Inflammatory macrophage treated with lipopolysaccharide for 4 hours (primary cell): ENCODE measurements around the gene APBA2.

Source experiments
- DNase-seq: peaks from one replicate; pipeline ENCODE4 v3.0.0-alpha.2; 2020

APBA2 gene

DNA sequence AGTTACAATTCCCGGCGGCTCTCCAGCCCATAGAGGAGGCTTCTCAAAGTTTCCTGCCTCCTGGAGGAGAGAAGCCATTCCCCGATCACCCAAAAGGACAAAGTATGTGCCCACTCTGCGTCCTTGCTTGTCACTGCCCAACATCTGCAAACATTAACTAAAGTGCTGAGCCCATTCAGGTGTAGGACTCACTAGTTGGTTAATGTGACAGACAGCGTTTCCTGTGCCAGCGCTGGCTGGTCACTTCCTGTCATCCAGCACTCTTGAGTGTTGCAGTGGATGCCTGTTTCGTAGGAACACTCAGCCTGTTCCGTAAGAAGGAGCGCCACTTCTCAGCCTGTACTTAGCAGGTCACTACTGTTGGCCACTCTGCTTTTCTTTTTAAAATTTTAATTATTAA lies 100.3 kb downstream of the APBA2 start:
- DNase-seq = no peak

DNA sequence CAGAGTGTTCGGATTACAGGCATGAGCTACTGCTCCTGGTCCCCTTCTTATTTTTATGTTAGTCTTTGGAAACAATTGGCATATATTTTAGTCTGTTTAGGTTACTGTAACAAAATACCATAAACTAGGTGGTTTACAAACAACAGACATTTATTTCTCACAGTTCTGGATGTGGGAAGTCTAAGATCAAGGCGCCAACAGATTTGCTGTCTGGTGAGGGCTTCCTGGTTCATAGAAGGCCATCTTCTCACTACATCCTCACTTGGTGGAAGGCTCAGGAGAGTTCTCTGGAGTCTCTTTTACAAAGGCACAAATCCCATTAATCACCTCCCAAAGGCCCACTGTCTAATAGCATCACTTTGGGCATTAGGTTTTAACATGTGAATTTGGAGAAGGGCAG lies 101.0 kb downstream of the APBA2 start:
- no peak for DNase-seq

DNA sequence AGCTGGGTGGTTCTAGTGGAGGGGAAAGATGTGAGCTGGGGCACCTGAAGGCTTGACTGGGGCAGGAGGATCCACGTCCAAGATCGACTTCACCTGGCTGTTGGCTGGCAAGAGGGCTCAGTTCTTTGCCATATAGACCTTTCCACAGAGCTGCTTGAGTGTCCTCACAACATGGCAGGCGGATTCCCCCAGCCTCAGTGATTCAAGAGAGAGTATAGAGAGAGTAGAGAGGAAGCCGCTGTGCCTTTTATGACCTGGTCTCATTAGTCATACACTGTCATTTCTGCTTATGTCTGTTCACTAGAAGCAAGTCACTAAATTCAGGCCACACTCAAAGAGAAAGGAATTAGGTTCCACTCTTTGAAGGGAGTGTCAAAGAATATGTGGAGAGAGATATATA lies 101.6 kb downstream of the APBA2 start:
- no peak for DNase-seq

DNA sequence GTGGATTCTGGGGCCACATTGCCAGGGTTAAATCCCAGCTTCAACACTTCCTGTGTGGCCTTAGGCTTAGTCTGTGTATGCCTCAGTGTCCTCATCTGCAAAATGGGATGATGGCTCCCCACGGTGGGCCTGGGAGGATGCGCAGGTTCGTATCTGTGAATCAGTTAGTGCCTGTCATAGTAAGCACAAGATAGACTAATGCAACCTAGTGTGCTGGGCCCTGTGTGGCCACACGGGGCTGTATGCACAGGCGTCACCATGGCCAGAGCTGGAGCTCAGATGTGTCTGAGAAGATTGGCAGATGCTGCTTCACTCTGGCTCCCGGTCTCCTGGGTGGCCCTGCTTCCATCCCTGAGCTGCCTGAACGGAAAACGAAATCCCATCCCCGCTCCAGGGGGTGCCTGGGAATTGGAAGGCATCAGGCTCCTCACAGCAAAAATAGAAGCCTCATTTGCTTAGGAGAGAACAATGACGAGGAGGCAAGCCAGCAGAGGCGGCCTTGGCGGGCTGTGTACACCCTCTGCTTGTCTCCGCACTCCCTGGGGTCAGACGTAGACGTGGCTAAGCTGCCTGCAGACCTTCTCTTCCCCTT lies 103.6 kb downstream of the APBA2 start:
- no peak for DNase-seq

DNA sequence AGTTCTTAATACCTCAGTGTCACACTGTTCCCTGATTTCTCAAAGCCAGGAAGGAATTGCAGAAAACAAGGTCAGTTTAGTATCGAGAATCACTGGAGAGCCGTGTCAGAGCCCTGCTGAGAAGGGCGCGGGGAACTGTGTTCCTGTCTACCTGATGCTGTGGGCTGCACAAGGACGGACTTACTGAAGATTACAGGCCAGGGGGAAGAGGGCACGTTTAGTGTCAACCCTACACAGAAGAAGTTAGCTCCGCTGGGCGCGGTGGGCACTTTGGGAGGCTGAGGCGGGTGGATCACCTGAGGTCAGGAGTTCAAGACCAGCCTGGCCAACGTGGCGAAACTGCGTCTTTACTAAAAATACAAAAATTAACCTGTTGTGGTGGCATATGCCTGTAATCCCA lies 104.1 kb downstream of the APBA2 start:
- no peak for DNase-seq

DNA sequence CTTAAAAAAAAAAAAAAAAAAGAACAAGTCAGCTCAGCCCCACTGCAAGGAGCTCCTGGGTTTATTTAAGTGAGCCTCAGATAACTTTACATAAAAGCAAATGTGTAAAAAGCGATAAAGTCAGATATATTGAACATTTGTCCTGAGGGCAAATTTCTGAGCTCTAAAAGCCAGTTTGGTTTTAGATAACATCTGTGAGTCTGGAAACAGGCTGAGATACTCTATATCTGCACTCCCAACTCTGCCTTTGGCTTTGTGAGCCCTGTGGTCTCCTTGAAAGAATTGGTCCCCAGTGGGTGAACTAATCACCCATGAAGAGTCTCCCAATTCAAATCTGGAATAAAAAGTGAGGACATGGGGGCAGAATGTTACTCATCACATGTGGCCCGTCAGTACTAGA lies 104.6 kb downstream of the APBA2 start:
- DNase-seq = no peak

DNA sequence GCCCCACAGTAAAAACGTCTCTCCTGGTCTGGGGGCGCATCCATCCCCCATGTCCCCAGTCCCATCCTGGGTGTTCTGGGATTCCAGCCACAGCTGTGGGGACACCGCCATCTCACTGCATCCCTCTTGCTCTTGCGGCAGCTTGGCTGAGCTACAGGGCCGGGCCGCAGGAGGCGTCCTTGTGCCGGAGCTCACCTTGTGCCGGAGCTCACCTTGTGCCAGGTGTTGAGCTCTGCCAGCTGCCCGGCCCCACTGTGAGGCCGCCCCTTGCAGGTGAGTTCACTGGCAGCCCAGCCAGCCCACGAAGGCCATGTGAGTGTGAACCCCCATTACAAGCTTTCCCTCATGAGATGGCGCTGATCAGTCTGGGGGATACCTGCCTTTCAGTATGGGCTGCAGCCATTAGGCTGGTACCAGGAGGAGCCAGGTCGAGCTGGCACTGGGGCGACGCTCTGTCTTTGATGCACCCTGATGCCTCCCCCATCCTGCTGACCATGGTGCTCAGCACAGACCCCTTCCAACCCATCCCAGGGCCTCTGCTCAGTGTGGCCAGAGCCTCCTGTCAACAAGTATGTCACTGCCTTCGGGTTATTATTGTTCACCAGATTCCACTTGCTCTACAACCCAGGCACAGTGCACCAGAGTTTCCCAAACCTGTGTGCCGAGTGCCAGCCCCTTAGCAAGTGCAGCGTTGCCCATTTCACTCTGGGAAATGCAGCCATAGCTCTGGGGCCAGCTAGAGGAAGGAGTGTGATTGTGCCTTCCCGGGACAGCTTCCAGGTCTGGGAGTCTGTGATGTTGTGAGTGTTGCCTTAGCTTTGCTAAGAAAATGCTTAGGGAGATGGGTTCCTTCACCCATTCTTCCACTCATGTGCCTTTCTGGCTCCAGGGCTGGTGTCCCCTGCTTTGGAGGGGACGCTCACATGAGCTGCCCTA lies 105.7 kb downstream of the APBA2 start:
- no peak for DNase-seq

DNA sequence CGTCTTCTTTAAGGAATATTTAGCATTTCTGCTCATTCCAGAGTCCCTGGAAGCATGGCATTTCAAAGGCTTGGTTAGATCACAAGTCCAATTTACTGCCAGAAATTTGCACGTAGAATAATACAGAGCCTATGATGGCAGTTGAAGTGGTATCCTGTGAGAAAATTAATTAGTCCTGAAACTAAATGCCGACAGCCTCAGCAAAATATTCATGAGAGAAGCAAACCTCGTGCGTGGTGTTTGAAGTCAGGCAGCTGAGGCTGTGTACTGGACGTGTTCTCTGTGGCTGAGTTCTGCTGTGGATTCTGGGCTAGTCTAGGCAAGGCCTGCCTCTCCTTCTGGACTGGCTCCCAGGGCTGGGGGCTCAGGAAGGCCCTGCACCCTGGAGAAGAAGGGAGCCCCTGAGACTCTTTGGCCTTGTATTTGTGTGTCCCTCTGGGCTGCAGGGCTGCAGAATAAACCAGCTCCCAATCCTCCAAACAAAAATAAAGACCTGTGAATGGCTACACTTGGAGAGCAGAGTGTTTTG lies 106.6 kb downstream of the APBA2 start:
- DNase-seq = no peak

DNA sequence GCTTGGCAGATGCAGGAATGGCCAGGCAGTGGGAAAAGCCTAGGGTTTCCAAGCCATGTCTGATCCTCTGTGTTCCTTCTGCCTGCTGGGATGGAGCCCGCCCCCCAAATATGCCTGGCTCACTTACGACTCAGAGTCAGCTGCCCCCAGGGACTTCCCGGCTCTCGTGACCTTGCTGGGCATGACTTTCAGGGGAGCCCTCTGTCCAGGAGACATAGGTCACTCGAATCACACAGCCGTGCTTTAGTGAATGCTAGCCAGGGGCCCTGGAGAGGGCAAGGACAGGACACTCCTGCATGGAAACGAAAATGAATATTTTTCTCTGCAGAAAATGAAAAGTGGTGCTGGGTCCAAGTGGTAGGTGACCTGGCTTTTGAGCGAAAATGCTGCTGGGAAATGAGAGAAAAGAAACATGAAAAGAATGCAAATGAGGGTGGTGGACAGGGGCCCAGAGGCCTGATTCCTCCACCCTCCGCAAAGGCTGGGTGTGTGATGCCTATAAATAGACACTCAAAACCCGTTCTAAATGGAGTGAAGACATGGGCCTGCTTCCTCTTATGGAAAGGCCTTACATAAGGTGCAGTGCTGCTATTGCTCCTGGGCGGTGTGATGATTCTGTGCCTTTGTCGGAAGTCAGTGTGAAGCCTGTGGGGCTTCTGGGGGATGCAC lies 107.4 kb downstream of the APBA2 start:
- DNase-seq = peak; percentile 12

DNA sequence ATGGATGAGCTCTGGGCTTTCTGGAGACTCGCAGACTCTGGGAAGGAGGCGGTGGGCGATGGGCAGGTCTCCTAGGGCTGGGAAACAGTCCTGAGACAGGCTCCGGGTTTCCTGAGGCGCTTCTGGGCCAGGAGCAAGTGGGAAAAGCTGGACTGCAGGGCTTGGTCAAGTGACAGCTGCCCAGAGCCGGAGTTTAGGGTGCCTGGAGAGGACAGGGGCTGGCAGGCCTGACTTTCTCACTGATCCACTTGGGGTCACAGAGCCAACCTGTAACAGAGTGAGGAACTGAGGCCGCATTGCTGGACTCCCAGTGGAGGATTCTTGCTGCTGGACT lies 107.9 kb downstream of the APBA2 start:
- no peak for DNase-seq

DNA sequence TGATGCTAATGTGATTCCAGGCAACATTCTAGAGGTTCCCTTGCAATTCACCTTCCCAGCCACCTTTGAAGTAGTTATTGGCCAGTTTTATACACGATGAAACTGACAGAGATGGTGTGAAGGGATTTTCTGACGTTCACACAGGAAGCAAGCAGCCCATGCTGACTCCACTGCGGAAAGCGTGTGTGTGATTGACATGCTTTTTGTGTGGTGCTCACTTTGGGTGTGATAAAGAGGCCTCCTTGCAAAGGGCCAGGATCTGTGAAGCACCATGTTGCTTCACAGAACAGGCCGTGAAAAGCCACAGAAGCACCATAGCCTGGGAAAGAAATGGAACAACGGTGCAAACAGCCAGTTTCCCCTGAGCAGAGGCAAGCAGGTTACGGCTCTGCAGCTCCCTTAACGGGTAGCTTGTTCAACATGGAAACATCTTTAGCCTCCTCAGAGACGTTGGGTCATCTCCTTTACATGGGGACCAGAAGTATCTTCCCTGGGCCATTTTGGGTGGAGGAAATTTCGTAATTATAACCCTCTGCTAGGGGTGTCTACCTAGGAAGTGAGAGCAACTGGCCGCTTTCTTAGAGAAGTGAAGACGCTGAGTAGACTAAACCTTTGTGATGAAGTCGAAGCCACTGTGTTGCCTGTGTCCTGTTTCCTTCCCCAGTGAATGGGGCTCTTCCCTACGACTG lies 108.5 kb downstream of the APBA2 start:
- no peak for DNase-seq

DNA sequence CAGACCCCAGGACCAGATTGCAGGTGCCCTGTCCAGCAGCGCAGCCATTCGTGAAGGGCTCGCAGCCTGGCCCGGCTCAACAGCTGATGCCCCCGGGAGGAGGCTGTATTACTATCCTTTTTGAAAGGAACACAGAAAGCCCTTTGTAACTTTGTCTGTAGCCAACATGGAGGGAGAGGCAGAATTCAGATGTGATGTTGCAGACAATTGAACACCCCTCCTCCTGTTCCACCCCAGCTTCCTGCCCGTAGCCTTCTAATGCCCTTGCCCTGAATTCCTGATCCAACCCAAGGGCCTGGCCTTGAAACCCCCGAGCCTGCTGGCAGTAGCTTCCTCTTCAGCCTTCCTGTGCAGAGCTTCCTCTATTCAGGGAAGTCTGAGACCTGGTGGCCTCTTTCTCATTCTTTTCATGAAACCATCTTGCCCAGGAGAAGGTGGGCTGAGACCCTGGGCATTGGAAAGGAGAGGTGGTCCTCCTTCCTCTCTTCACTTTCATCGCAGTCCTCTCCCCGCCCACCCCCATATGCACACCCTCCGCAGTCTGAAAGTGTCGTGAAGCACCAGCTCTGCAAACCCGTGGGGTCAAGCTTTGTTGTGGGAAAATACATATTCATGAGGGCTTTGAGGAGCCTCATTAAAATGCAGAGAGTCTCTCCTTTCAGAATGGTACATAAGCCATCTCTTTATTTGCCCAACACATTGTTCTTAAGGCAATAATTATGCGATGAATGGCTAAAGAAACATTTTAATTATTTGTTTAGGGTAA lies 109.2 kb downstream of the APBA2 start:
- DNase-seq = no peak

DNA sequence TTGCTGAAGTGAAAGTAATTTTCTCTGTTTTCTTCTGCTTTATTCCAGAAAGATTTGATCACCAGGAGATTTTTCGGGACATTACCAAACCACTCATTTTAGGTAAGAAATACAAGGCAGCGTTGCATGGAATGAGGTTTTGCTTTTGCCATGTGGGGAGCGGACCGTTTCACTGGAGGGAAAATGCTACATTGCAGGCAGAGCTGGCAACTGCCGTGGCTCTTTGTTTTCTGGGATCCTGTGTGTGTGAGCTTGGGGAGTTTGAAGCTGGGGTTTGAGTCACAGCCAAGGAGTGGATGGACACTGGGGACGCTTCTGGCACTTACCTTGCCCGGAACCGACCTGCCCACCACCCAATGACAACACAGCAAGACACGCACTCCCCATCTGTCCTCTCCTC lies 109.9 kb downstream of the APBA2 start:
- no peak for DNase-seq

DNA sequence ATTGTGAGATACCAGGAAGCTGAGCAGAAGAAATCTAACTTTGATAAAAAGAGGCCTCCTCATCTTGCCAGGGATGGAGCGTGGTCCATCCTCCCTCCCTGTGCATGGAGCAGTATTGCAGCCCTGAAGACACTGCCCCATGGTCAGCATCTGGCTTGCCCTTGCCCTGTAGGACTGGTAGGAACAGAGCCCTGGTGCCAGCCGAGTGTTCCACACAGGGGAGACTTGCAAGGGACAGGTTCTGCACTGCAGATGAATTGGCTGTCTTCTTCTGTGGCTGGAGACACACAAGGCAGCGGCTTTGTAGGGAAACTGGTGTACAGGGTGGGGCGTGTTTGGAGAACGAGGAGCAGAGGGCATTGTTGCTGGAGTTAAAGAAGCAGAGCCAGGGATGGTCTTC lies 110.5 kb downstream of the APBA2 start:
- no peak for DNase-seq

DNA sequence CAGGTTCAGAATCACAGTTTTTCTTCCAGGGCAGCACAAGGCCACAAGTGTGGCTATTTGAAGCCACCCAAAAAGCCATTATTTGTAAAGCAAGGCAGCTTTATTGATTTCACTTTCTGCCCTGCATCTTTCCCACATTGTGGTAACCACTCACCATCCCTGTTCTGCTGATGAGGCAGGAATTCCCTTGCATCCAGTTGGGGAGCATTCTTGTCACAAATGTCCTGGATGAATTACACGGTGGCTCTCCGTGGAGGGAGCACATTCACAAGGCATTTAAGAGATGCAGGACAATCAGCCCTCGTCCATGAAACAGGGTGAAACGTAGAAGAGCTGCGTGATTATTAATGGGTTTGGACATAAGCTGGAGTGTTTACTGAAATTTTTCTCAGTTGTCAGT lies 111.2 kb downstream of the APBA2 start:
- no peak for DNase-seq

DNA sequence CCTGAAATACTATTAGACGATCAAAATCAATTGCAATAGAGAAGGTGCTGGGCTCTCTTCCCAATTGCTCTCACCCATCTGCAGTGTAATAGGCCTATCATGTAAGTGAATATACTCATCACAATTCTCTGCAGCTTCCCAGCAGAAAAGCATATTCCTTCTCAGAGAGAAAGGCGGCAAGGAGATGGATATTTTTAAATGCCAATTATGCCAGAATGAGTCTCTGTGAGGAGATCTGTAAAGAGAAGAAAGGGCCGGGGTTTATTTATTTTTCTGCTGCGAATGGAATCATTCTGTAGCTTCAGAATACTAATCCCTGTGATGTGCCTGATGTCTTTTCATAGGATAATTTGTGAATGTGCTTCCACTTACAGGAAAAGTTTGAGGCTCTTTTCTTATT lies 112.0 kb downstream of the APBA2 start:
- DNase-seq = no peak

DNA sequence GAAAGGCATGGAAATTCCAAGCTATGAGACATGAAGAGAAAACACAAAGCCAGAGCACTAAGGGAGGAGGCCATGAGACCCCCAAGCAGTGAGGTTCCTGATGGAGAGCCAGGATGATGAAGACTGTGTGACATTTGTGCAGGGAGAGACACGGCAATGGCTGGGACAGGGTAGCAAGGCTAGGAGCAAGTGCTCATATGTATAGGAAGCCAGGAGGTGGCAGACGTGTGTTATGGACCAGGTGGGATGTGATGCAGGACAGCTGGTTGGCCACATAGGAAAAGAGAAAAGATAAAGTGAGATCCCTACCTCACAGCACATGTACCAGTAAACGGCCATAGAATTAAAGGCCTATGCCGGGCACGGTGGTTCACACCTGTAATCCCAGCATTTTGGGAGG lies 112.7 kb downstream of the APBA2 start:
- no peak for DNase-seq

DNA sequence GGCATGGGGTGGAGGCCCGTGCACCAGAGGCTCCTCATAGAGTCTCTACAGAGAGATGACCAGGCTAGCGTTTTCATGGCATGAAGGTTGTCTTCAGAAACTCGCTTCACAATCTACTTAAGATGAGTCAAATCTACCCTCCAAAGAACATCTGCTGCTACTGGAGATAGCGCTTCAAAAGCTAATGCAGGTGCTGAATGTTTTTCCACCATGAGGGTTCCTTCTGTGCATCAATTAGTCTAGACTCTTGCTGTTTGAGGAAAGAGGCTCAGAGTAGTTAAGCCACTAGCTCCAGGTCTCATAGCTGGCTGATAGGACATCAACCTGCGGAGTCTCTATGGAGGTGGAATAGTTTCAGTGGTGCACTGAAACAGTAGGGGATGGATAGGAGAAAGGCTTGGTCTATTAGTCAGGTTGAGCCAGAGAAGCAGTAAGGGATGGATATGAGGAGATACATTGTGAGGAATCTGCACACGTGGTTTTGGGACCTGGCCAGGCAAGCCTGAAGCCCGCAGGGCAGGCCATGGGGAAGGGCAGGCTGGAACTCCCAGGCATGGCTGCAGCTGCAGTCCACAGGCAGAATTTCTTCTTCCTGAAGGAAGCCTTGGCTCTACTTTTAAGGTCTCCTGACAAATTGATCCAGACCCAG lies 117.5 kb downstream of the APBA2 start:
- DNase-seq = no peak

DNA sequence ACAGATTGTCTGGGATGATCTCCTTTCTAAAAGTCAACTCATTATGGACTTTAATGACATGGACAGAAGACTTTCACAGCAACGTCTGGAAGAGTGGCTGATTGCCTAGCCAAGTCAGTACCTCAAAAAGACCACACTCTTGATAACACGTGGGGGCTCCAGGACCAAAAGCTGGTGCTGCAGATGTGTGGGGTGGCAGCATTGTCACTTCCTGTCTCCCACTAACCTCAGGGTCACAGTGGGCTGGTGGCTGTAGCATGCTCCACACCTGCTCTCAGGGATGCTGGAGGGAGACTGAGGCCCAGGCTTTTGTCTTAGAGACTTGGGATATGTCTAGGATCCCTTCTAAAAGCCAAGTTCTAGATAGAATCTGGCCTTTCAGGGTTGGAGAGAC lies 118.1 kb downstream of the APBA2 start:
- no peak for DNase-seq

DNA sequence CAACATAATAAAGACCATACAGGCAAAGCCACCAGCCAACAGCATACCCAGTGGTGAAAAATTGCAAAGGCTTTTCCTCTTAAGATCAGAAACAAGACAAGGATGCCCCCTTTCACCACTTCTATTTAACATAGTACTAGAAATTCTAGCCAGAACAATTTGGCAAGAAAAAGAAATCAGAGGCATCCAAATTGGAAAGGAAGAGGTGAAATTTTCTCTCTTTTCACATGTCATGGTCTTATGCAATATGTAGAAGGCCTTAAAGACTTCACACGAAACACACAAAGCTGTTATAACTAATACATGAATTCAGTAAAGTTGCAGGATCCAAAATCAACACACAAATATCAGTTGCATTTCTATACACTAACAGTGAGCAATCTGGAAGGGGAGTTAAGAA lies 120.2 kb downstream of the APBA2 start:
- DNase-seq = no peak

DNA sequence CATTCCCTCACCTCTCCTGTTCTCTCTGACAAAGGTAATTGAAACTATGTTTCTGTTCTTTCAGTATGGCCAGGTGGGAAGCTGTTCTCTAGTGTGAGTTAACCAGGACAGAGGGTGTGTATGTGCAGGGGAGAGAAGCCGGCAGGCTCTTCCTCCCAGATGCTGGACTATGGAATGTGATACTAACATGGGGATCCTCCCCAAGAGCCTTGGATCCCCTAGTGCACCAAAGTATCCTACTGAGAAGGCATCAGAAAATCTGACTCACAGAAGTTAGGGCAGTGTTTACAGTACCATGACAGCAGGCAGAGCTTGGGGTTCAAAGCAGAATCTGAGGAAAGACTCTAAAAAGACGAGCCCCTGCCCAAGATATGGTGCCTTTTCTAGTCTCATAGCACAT lies 123.1 kb downstream of the APBA2 start:
- no peak for DNase-seq

DNA sequence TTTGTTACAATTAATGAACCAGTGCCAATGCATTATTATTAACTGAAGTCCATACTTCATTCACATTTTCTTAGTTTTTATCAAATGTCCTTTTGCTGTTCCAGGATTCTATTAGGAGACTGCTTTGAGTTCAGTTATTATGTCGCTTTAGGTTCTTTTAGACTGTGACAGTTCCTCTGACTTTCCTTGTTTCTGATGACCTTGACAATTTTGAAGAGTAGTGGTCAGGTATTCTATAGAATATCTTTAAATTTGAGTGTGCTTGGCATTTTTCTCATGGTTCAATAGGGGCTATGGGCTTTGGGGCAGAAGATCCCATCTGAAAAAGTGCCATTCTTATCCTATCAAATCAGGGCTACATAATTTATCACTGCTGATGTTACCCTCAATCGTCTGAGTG lies 126.3 kb downstream of the APBA2 start:
- DNase-seq = no peak
